H9 (cell line): ENCODE results near the gene TMEM178B. TPM values are rescaled to one million over a fixed set of nuclear protein-coding genes. Genes with fewer than 3 reads are reported as not detected.

Source experiments
- DNase-seq: peaks from one replicate; pipeline ENCODE4 v3.0.0-alpha.2; 2017
- H2AFZ ChIP-seq: one replicate; pipeline ENCODE4 v1.6.1; 2013; ENCODE audit warnings: mild to moderate bottlenecking, low read length, control low read depth, moderate library complexity
- H2AK5ac ChIP-seq: 2 replicates; pipeline ENCODE4 v1.6.1; 2013; ENCODE audit warnings: low read length, control low read depth, mixed read lengths; ENCODE audit not compliant: insufficient read length
- H2BK120ac ChIP-seq: one replicate; pipeline ENCODE4 v1.6.1; 2013; ENCODE audit warnings: low read depth, mild to moderate bottlenecking, low read length, control low read depth, inconsistent platforms; ENCODE audit not compliant: poor library complexity, severe bottlenecking
- H2BK12ac ChIP-seq: 2 replicates; pipeline ENCODE4 v1.6.1; 2013; ENCODE audit warnings: low read length, control low read depth, mixed read lengths, low read depth; ENCODE audit not compliant: insufficient read length
- H2BK15ac ChIP-seq: 2 replicates; pipeline ENCODE4 v1.6.1; 2013; ENCODE audit warnings: low read depth, low read length, control low read depth
- H2BK20ac ChIP-seq: one replicate; pipeline ENCODE4 v1.6.1; 2013; ENCODE audit warnings: low read depth, mild to moderate bottlenecking, low read length, control low read depth, inconsistent platforms; ENCODE audit not compliant: poor library complexity, severe bottlenecking
- H2BK5ac ChIP-seq: 2 replicates; pipeline ENCODE4 v1.6.1; 2013; ENCODE audit warnings: low read length, control low read depth, mixed read lengths; ENCODE audit not compliant: insufficient read length
- H3K14ac ChIP-seq: 2 replicates; pipeline ENCODE4 v1.6.1; 2013; ENCODE audit warnings: low read length, control low read depth; ENCODE audit not compliant: insufficient read depth
- H3K18ac ChIP-seq: 2 replicates; pipeline ENCODE4 v1.6.1; 2013; ENCODE audit warnings: low read depth, mild to moderate bottlenecking, mixed read lengths, low read length, control low read depth; ENCODE audit not compliant: insufficient read length
- H3K23ac ChIP-seq: 2 replicates; pipeline ENCODE4 v1.6.1; 2013; ENCODE audit warnings: low read length, control low read depth, mixed read lengths, low read depth; ENCODE audit not compliant: insufficient read length
- H3K23me2 ChIP-seq: 2 replicates; pipeline ENCODE4 v1.6.1; 2013; ENCODE audit warnings: low read depth, mild to moderate bottlenecking, mixed read lengths, low read length, control low read depth; ENCODE audit not compliant: insufficient read length, poor library complexity, severe bottlenecking
- H3K27ac ChIP-seq: 2 replicates; pipeline ENCODE4 v1.5.1; 2013; ENCODE audit warnings: low read length, control low read depth, mixed read lengths, low read depth; ENCODE audit not compliant: insufficient read length
- H3K27me3 ChIP-seq: 2 replicates; pipeline ENCODE4 v1.6.1; 2013; ENCODE audit warnings: low read length, control low read depth, inconsistent platforms; ENCODE audit not compliant: insufficient read depth
- H3K4ac ChIP-seq: 2 replicates; pipeline ENCODE4 v1.6.1; 2013; ENCODE audit warnings: low read depth, mild to moderate bottlenecking, control low read depth, inconsistent platforms, low read length, moderate library complexity
- H3K4me1 ChIP-seq: 2 replicates; pipeline ENCODE4 v1.6.1; 2013; ENCODE audit warnings: low read length, control low read depth, inconsistent platforms; ENCODE audit not compliant: insufficient read depth
- H3K4me2 ChIP-seq: 2 replicates; pipeline ENCODE4 v1.6.1; 2013; ENCODE audit warnings: low read length, control low read depth, mixed read lengths; ENCODE audit not compliant: insufficient read length, insufficient read depth
- H3K56ac ChIP-seq: 2 replicates; pipeline ENCODE4 v1.6.1; 2013; ENCODE audit warnings: low read depth, mild to moderate bottlenecking, mixed read lengths, low read length, control low read depth; ENCODE audit not compliant: insufficient read length
- H3K79me1 ChIP-seq: 2 replicates; pipeline ENCODE4 v1.6.1; 2013; ENCODE audit warnings: low read depth, mild to moderate bottlenecking, moderate library complexity, low read length, control low read depth, inconsistent platforms; ENCODE audit not compliant: insufficient read depth, poor library complexity, severe bottlenecking
- H3K79me2 ChIP-seq: 2 replicates; pipeline ENCODE4 v1.6.1; 2013; ENCODE audit warnings: low read length, control low read depth, inconsistent platforms; ENCODE audit not compliant: insufficient read depth
- H3K9ac ChIP-seq: 2 replicates; pipeline ENCODE4 v1.6.1; 2013; ENCODE audit warnings: low read length, control low read depth, mixed read lengths; ENCODE audit not compliant: insufficient read length; ENCODE audit errors: extremely low read depth
- H3K9me3 ChIP-seq: one replicate; pipeline ENCODE4 v1.6.1; 2013; ENCODE audit warnings: low read depth, low read length, inconsistent platforms; ENCODE audit not compliant: control insufficient read depth
- H3T11ph ChIP-seq: one replicate; pipeline ENCODE4 v1.6.1; 2013; ENCODE audit warnings: mild to moderate bottlenecking, low read length, control low read depth, inconsistent platforms
- H4K20me1 ChIP-seq: one replicate; pipeline ENCODE4 v1.6.1; 2013; ENCODE audit not compliant: control insufficient read depth, insufficient read length, insufficient read depth
- H4K5ac ChIP-seq: 2 replicates; pipeline ENCODE4 v1.6.1; 2013; ENCODE audit warnings: low read depth, mild to moderate bottlenecking, mixed read lengths, low read length, control low read depth; ENCODE audit not compliant: insufficient read length
- H4K8ac ChIP-seq: replicated peaks from 2 replicates; pipeline ENCODE4 v1.6.1; 2013; ENCODE audit warnings: low read length, control low read depth, mixed read lengths, low read depth; ENCODE audit not compliant: insufficient read length
- H4K91ac ChIP-seq: 2 replicates; pipeline ENCODE4 v1.6.1; 2013; ENCODE audit warnings: low read depth, mild to moderate bottlenecking, moderate library complexity, mixed read lengths, low read length, control low read depth; ENCODE audit not compliant: insufficient read length
- H3K27ac Mint-ChIP-seq, 3 experiments: 2 replicates in 2 of 3; 3 replicates in 1 of 3; pipeline ENCODE4 v1.8.0; 2020 to 2021; ENCODE audit warnings: mixed read lengths in 3 of 3, mild to moderate bottlenecking in 1 of 3, moderate library complexity in 1 of 3
- H3K27me3 Mint-ChIP-seq: 2 replicates; pipeline ENCODE4 v1.8.0; 2021; ENCODE audit warnings: low read depth, mild to moderate bottlenecking, moderate library complexity, mixed read lengths
- H3K36me3 Mint-ChIP-seq, 3 experiments: 2 replicates in 2 of 3; 3 replicates in 1 of 3; pipeline ENCODE4 v1.8.0; 2020 to 2021; ENCODE audit warnings: low read depth in 3 of 3, mixed read lengths in 3 of 3; ENCODE audit not compliant: insufficient read depth in 1 of 3
- H3K4me1 Mint-ChIP-seq, 2 experiments: 2 replicates each; pipeline ENCODE4 v1.8.0; 2020; ENCODE audit warnings: mixed read lengths in 2 of 2
- H3K4me3 Mint-ChIP-seq, 2 experiments: 2 replicates in 1 of 2; 3 replicates in 1 of 2; pipeline ENCODE4 v1.8.0; 2020 to 2021; ENCODE audit warnings: mild to moderate bottlenecking in 2 of 2, mixed read lengths in 2 of 2, moderate library complexity in 1 of 2
- H3K9me3 Mint-ChIP-seq, 2 experiments: 2 replicates in 1 of 2; 3 replicates in 1 of 2; pipeline ENCODE4 v1.8.0; 2020; ENCODE audit warnings: mild to moderate bottlenecking in 2 of 2, mixed read lengths in 2 of 2, moderate library complexity in 1 of 2
- CTCF ChIP-seq: fragments of 200-600 bp; sonication (generic); conservative IDR thresholded peaks from 3 replicates; pipeline ENCODE4 v1.8.0; 2021; ENCODE audit warnings: antibody characterized with exemption, mild to moderate bottlenecking
- WGBS: extraction: QIAGEN DNeasy Blood & Tissue Kit; methylation state at CpG from one replicate; pipeline ENCODE4 v1.1.7; 2013; ENCODE audit warnings: missing lambda C conversion rate, low lambda C conversion rate, mixed read lengths; ENCODE audit not compliant: insufficient read length; ENCODE audit errors: extremely low coverage; 5-methylcytosine and 5-hydroxymethylcytosine counted together
- total RNA-seq: library from RNA; stranded (reverse); gene quantifications from 2 replicates; pipeline ENCODE4 v1.2.1, GENCODE V29; 2021

Gene TMEM178B
- total RNA-seq, 1 experiment from 2014 or later: 11.3 TPM

- Histone ChIP-seq H2AFZ (no peak overlapping the region), H3K4me2 (no peak overlapping the region), H2BK5ac (no peak overlapping the region), H3K18ac (no peak overlapping the region), H3K9ac (no peak overlapping the region), H2BK20ac (no peak overlapping the region), H3K14ac (no peak overlapping the region), H3T11ph (no peak overlapping the region), H3K27me3 (no peaks in the 10 kb centered on the region), H3K4me1 (no peaks in the 10 kb centered on the region; the same call in 1 of the 2 replicates), H3K9me3 (no peaks in the 10 kb centered on the region), H2BK120ac (no peak overlapping the region), H3K27ac (no peak overlapping the region), H3K79me1 (no peaks in the 10 kb centered on the region), H2BK12ac (no peak overlapping the region), H3K79me2 (no peaks in the 10 kb centered on the region), H4K8ac (no peak overlapping the region), H4K20me1 (no peaks in the 10 kb centered on the region), H3K23me2 (no peaks in the 10 kb centered on the region), H4K5ac (no peak overlapping the region), H2BK15ac (no peak overlapping the region), H3K56ac (no peak overlapping the region), H4K91ac (no peak overlapping the region), H2AK5ac (no peak overlapping the region), H3K4ac (no peak overlapping the region), H3K23ac (no peak overlapping the region)
- Mint-ChIP-seq H3K27me3 (no peaks in the 10 kb centered on the region), H3K36me3 (peaks cover 0 to 5% (median 1%) of the 10 kb centered on the region in 3 experiments; a peak in 2 of 7 replicates), H3K27ac (no peak overlapping the region), H3K9me3 (peaks cover 0 to 3% of the 10 kb centered on the region in 2 experiments; a peak in 2 of 5 replicates), H3K4me3 (no peak overlapping the region), H3K4me1 (peaks cover 2 to 5% of the 10 kb centered on the region in 2 experiments)
- TF ChIP-seq CTCF: no peak
- DNase-seq: no peak
- WGBS: no CpG with 5 or more reads among the region's 9 CpGs
Observed at GRCh38 chr7:141374425-141374824, 300.6 kb downstream of the TMEM178B start.
